SK-N-SH treated with all-trans-retinoic acid at 6 μM for 48 hours (cell line): ENCODE measurements around the gene ANXA5.

Source experiments
- ATAC-seq: fragments of 200-7000 bp; cut with Tn5 transposase; 3 replicates; pipeline ENCODE4 v1.9.1; 2020; ENCODE audit warnings: mild to moderate bottlenecking, moderate library complexity
- ARNTL ChIP-seq: fragments of 450-650 bp; formaldehyde crosslinking; IDR thresholded peaks from 2 replicates; pipeline ENCODE4 v1.5.0; 2020; ENCODE audit warnings: low read depth, mild to moderate bottlenecking, moderate library complexity, borderline replicate concordance
- BACH2 ChIP-seq: fragments of 250-450 bp; sonication (Bioruptor Pico); IDR thresholded peaks from 2 replicates; pipeline ENCODE4 v1.9.0; 2021; ENCODE audit warnings: mild to moderate bottlenecking, borderline replicate concordance
- CREB5 ChIP-seq: fragments of 250-450 bp; sonication (Bioruptor Pico); IDR thresholded peaks from 2 replicates; pipeline ENCODE4 v1.5.1; 2020; ENCODE audit warnings: low read depth, mild to moderate bottlenecking, moderate library complexity
- ISL1 ChIP-seq: fragments of 250-450 bp; sonication (Bioruptor Pico); IDR thresholded peaks from 2 replicates; pipeline ENCODE4 v2.1.2; 2022; ENCODE audit warnings: mild to moderate bottlenecking, moderate library complexity
- OSR1 ChIP-seq: fragments of 250-450 bp; sonication (Bioruptor Pico); IDR thresholded peaks from 2 replicates; pipeline ENCODE4 v1.8.0; 2022; ENCODE audit warnings: moderate library complexity, mild to moderate bottlenecking, inconsistent platforms
- POU6F1 ChIP-seq: fragments of 250-450 bp; sonication (Bioruptor Pico); IDR thresholded peaks from 2 replicates; pipeline ENCODE4 v1.8.0; 2021; ENCODE audit warnings: low read depth, mild to moderate bottlenecking, moderate library complexity, borderline replicate concordance
- PPARA ChIP-seq: fragments of 250-450 bp; sonication (Bioruptor Pico); IDR thresholded peaks from 2 replicates; pipeline ENCODE4 v1.5.0; 2020; ENCODE audit warnings: mild to moderate bottlenecking, borderline replicate concordance
- TCF4 ChIP-seq: fragments of 250-450 bp; sonication (Bioruptor Pico); IDR thresholded peaks from 2 replicates; pipeline ENCODE4 v1.8.0; 2021; ENCODE audit warnings: mild to moderate bottlenecking, moderate library complexity, borderline replicate concordance
- TSHZ2 ChIP-seq: fragments of 250-450 bp; sonication (Bioruptor Pico); IDR thresholded peaks from 2 replicates; pipeline ENCODE4 v1.5.0; 2020; ENCODE audit warnings: mild to moderate bottlenecking, moderate library complexity
- ZFP3 ChIP-seq: fragments of 250-450 bp; sonication (Bioruptor Pico); IDR thresholded peaks from 2 replicates; pipeline ENCODE4 v1.5.0; 2020; ENCODE audit warnings: mild to moderate bottlenecking, moderate library complexity
- ZFP30 ChIP-seq: fragments of 450-650 bp; formaldehyde crosslinking; IDR thresholded peaks from 2 replicates; pipeline ENCODE4 v1.5.0; 2022; ENCODE audit warnings: mild to moderate bottlenecking, moderate library complexity
- ZNF565 ChIP-seq: fragments of 450-650 bp; formaldehyde crosslinking; conservative IDR thresholded peaks from 2 replicates; pipeline ENCODE4 v1.5.0; 2020; ENCODE audit warnings: low read depth, mild to moderate bottlenecking, moderate library complexity
- ZNF70 ChIP-seq: fragments of 450-650 bp; formaldehyde crosslinking; IDR thresholded peaks from 2 replicates; pipeline ENCODE4 v1.5.0; 2020; ENCODE audit warnings: mild to moderate bottlenecking, moderate library complexity
- ZNF8 ChIP-seq: fragments of 450-650 bp; formaldehyde crosslinking; IDR thresholded peaks from 2 replicates; pipeline ENCODE4 v1.5.0; 2020; ENCODE audit warnings: mild to moderate bottlenecking, moderate library complexity
- TF ChIP-seq, protein P1 (sequence below): fragments of 250-450 bp; sonication (Bioruptor Pico); IDR thresholded peaks from 2 replicates; pipeline ENCODE4 v1.8.0; 2020; ENCODE audit warnings: mild to moderate bottlenecking, moderate library complexity, borderline replicate concordance

The ANXA5 gene

GRCh38 chr4:121696581-121697461, at the start of gene ANXA5:
Gene ANXA5 (minus strand): TSS chr4:121696980. CDS start chr4:121696589, 391 bp downstream.
- TF ChIP-seq ARNTL (no peak), ZNF565 (CRISPR knock-in tag) (no peak), TSHZ2 (CRISPR knock-in tag) (0 out of 2 replicates have a peak, but pooled peaks have one; percentile 16)
- peak; percentile 94 for ATAC-seq

DNA sequence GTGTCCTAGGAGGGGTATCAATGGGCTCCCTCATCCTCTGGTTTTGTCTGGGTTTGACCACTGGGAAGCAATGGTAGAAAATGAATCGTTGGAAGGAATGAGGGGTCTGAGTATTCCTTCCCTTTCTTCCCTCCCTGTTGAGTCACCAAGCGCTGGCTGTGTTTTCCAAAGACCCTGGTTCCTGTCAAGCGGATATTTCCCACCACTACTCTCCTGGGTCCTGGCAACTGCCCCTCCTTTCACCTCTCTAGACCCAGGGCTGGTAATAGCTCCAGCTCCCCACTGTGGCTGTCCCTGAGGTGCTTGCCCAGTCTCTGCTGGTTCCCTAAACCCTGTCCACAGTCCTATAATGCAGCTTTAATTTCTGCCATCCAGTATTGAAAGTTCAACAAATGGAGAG, 46.0 kb upstream of the ANXA5 start:
- no peak for ATAC-seq
- TF ChIP-seq ZFP3, result no peak
- no peak for TF ChIP-seq ISL1 (CRISPR knock-in tag)
- no peak for TF ChIP-seq ZNF8 (CRISPR knock-in tag)
- TF ChIP-seq CREB5, result no peak
- no peak for TF ChIP-seq ZFP30

DNA sequence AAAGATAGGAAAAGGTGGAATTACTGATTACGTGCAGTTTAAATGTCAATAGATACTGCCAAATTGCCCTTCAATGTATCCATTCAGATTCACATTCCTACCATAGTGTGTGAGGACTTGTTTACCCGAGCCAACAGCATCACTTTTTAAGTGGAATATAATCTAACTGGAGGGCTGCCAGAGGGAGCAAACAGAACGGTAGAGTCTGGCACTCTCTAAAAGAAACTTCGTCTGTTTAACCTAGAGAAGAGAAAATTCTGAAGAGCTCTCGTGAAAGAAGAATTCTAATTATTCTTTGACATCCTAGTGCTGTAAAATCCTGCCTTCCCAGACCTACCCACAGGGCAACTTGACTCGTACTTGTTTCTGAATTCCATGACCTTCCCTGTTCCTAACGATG, 45.0 kb upstream of the ANXA5 start:
- TF ChIP-seq CREB5, result no peak
- no peak for TF ChIP-seq PPARA (CRISPR knock-in tag)
- no peak for TF ChIP-seq ZFP3
- no peak for TF ChIP-seq ZNF8 (CRISPR knock-in tag)
- TF ChIP-seq OSR1 (CRISPR knock-in tag), result no peak
- no peak for TF ChIP-seq BACH2 (CRISPR knock-in tag)
- TF ChIP-seq ZNF70 (CRISPR knock-in tag), result no peak
- no peak for TF ChIP-seq POU6F1
- TF ChIP-seq, protein P1, sequence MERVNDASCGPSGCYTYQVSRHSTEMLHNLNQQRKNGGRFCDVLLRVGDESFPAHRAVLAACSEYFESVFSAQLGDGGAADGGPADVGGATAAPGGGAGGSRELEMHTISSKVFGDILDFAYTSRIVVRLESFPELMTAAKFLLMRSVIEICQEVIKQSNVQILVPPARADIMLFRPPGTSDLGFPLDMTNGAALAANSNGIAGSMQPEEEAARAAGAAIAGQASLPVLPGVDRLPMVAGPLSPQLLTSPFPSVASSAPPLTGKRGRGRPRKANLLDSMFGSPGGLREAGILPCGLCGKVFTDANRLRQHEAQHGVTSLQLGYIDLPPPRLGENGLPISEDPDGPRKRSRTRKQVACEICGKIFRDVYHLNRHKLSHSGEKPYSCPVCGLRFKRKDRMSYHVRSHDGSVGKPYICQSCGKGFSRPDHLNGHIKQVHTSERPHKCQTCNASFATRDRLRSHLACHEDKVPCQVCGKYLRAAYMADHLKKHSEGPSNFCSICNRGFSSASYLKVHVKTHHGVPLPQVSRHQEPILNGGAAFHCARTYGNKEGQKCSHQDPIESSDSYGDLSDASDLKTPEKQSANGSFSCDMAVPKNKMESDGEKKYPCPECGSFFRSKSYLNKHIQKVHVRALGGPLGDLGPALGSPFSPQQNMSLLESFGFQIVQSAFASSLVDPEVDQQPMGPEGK, result no peak
- TF ChIP-seq, all 23 proteins: peak for 0
- ATAC-seq, result peak; percentile 13

DNA sequence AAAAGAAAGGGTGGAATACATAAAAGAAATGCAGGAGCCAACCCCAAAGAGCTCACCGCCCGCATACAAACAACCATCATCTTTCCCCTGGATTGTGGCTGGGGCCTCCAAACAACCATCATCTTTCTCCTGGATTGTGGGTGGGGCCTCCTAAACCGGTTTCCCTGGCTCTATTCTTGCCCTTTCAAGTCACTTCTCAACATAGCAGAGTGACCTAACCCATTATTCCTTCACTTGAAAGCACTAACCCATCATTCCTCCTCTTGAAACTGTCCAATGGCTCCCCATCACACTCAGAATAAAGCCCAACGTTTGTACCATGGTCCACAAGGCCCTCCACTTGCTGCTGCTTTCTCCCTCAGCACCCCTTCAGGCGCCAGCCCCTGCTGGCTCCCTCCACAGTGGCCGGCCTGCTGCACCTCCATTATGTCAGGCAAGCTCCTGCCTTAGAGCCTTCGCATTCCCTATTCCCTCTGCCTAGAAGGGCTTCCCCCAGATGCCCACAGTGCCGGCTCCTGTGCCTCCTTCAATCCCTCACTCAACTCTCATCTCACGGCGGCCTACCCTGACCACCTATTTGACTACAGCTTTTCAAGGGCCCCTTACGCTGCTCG, 44.1 kb upstream of the ANXA5 start:
- TF ChIP-seq CREB5 (no peak), TCF4 (no peak), ZNF565 (CRISPR knock-in tag) (no peak)

More for the DNA sequence above, 44.1 kb upstream of the ANXA5 start:
- no peak for ATAC-seq
